Measurements from ENCODE around the gene FAM135A.
"Not testable (repeated sequence)": the region's sequence is repeated elsewhere in the genome, so short reads cannot be mapped to it uniquely, and the experiment has no call there.

FAM135A gene

DNA sequence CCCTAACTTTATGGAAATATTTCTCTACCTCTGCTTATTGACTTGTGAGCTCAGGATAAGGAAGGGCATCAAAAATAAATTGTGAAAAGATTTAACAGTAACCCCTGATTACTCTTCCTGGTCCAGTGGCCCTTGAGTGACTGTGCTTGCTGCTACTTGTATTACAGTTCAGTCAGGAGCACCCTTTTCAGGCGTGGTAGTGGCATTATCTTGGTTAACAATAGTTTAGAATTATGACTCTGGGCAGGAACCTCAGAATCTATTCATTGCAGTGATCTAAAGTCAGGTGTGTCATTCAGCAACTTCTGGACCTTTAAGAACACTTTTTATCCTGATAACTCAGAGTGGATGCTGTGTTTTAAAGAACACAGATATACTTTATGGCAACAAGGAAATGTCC, 43.4 kb downstream of the FAM135A start:
- in situ Hi-C loops (cut with MboI; ENCODE audit: low sequenced_read_pairs), result no loop called here

GRCh38 chr6:70459235-70459634, 45.9 kb downstream of the FAM135A start:
- in situ Hi-C loops (cut with MboI; ENCODE audit: low sequenced_read_pairs), result no loop called here

DNA sequence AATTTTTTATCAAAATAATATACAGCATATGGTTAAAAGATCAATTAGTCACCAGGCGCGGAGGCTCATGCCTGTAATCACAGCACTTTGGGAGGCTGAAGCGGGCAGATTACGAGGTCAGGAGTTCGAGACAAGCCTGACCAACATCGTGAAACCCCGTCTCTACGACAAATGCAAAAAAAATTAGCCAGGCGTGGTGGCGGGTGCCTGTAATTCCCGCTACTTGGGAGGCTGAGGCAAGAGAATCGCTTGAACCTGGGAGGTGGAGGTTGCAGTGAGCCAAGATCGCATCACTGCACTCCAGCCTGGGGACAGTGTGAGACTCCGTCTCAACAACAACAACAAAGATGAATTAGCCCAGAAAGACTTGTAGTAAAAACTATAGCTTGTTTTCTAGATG, 46.4 kb downstream of the FAM135A start:
- in situ Hi-C loops (cut with MboI; ENCODE audit: low sequenced_read_pairs), result not testable (repeated sequence)

GRCh38 chr6:70470016-70470415, 56.7 kb downstream of the FAM135A start:
- in situ Hi-C loops (cut with MboI; ENCODE audit: low sequenced_read_pairs), result no loop called here

- in situ Hi-C loops (cut with MboI; ENCODE audit: low sequenced_read_pairs), result not testable (repeated sequence)
Measured at GRCh38 chr6:70470510-70470909, 57.2 kb downstream of the FAM135A start.

- in situ Hi-C loops (cut with MboI; ENCODE audit: low sequenced_read_pairs), result no loop called here
Measured at GRCh38 chr6:70474751-70475150, 61.4 kb downstream of the FAM135A start.

DNA sequence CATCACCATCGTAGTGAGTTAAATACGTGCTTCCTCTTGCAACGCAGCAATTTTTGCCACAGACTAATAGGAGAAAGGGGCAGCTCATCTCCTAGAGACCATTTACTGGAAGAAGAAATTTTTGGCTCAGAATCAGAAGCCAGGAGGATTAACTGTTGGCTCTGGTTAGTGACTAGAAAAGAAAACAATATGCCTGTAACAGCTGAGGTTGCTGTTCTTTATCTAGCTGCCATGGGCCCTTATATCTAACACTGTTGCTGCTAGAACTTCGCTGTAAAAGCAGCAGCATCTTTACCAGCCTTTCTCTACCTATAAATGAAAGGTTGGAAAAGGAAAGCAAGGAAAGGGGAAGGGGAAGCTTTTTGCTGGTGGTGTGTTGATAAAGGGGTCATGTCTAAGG, 65.9 kb downstream of the FAM135A start:
- in situ Hi-C loops (cut with MboI; ENCODE audit: low sequenced_read_pairs), result no loop called here

- in situ Hi-C loops (cut with MboI; ENCODE audit: low sequenced_read_pairs), result not testable (repeated sequence)
Measured at GRCh38 chr6:70486638-70487037, 73.3 kb downstream of the FAM135A start.

DNA sequence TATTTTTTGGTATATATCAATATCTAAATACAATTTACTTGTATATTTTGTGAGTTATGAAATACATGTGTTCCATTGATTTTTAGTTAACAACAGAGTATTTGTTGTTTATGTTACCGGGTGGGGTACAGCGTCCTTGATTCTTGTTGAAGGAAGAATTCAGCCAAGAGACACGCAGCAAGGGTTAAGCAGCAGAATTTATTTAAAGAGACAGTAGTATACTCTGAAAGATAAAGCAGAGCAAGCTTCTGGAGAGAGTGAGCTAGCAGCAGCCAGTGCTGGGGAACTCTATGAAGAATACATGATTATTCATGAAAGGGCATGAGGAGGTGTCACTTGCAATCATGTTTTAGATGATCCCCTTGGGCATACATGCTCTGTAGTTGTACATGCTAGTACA, 76.1 kb downstream of the FAM135A start:
- in situ Hi-C loops (cut with MboI; ENCODE audit: low sequenced_read_pairs), result no loop called here

DNA sequence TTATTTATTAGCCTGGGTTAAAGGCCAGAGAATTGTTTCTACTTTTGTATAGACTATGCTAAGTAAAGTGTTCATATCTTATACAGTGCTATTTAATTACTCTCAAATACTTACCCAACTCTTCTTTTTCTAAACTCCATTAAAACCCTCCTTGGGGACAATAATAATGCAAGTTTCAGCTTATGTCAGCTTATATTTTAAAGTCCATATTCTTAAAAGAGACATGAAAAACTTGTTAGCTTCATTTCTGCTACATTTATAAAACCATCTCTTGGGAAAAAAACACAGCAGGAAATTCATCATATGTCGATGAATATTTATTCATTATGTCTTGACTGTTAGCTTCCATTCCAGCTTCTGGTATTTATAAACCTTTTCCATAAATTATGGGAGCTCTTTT, 81.5 kb downstream of the FAM135A start:
- in situ Hi-C loops (cut with MboI; ENCODE audit: low sequenced_read_pairs), result no loop called here

DNA sequence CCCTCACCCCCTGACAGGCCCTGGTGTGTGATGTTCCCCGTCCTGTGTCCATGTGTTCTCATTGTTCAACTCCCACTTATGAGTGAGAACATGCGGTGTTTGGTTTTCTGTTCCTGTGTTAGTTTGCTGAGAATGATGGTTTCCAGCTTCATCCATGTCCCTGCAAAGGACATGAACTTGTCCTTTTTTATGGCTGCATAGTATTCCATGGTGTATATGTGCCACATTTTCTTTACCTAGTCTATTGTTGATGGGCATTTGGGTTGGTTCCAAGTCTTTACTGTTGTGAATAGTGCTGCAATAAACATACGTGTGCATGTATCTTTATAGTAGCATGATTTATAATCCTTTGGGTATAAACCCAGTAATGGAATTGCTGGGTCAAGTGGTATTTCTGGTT, 82.5 kb downstream of the FAM135A start:
- in situ Hi-C loops (cut with MboI; ENCODE audit: low sequenced_read_pairs), result not testable (repeated sequence)

GRCh38 chr6:70502484-70502883, 89.2 kb downstream of the FAM135A start:
- in situ Hi-C loops (cut with MboI; ENCODE audit: low sequenced_read_pairs), result no loop called here

DNA sequence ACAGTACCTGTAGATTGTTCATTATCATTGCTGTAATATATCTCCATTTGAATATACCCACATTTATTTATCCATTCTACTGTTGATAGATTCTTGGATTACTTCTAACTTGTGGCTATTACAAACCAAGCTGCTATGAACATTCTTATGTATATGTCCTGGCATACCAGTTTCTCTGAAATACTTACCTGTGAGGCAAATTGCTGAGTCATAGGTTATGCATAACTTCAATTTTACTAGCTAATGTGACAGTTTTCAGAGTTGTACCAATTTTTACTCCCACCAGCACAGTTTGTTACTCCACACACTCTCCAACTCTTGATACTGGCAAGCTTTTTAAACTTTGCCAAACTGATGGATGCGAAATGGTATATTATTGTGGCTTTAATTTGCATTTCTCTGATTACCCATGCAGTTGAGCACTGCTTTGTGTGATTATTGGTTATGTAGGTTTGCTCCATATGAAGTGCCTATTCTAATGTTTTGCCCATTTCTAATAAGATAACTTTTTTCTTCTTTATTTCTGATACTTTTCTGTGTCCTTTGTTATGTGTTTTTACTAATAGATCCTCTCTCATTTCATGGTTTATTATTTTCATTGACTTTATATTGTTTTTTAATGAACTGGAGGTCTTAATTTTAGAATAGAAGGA, 90.6 kb downstream of the FAM135A start:
- in situ Hi-C loops (cut with MboI; ENCODE audit: low sequenced_read_pairs), result no loop called here

DNA sequence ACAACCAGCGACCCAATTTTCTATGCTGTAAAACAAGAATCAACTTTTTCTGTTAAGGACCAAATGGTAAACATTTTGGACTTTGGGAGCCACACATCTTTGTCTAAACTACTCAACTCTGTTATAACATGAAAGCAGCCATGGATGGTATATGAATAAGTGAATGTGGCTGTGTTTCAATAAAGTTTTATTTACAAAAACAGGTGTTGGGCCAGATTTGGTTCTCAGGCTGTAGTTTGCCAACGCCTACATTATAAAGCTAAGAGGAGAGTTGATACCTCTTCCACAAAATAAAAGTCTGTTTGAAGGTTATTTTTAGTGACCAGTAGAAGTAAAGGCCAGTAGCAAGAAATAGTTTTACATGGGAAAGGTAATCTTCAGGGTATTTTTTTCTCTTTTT, 93.0 kb downstream of the FAM135A start:
- in situ Hi-C loops (cut with MboI; ENCODE audit: low sequenced_read_pairs), result no loop called here

- in situ Hi-C loops (cut with MboI; ENCODE audit: low sequenced_read_pairs), result no loop called here
Measured at GRCh38 chr6:70507161-70507560, 93.9 kb downstream of the FAM135A start.

GRCh38 chr6:70508953-70509352, 95.6 kb downstream of the FAM135A start:
- in situ Hi-C loops (cut with MboI; ENCODE audit: low sequenced_read_pairs), result no loop called here

- in situ Hi-C loops (cut with MboI; ENCODE audit: low sequenced_read_pairs), result no loop called here
Measured at GRCh38 chr6:70510600-70510999, 97.3 kb downstream of the FAM135A start.

- in situ Hi-C loops (cut with MboI; ENCODE audit: low sequenced_read_pairs), result no loop called here
Measured at GRCh38 chr6:70518723-70519122, 105.4 kb downstream of the FAM135A start.

GRCh38 chr6:70520575-70520974, 107.3 kb downstream of the FAM135A start:
- in situ Hi-C loops (cut with MboI; ENCODE audit: low sequenced_read_pairs), result no loop called here

GRCh38 chr6:70524721-70525286, 111.5 kb downstream of the FAM135A start:
- in situ Hi-C loops (cut with MboI; ENCODE audit: low sequenced_read_pairs), result no loop called here

- in situ Hi-C loops (cut with MboI; ENCODE audit: low sequenced_read_pairs), result no loop called here
Measured at GRCh38 chr6:70527071-70527737, 113.9 kb downstream of the FAM135A start.

DNA sequence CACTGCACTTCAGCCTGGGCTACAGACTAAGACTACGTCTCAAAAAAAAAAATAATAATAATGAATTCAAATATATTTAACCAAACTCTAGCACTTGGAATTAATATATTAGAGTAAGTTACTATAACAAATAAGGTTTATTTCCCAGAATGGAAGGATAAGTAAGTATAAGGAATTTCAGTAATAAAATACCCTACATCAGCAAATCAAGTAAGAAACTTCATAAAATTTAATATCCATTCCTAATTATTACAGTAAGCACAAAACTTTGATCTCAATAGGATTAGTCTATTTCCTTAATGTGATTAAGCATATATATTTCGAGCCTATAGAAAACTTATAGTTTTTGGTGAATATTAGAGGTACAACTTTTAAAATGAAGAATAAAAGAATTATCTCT, 116.7 kb downstream of the FAM135A start:
- in situ Hi-C loops (cut with MboI; ENCODE audit: low sequenced_read_pairs), result no loop called here

All from HL-60/S4 treated with phorbol 12-myristate 13-acetate at 8.2 ng/mL for 4 days and 3 days (cell line).